ENCODE measurements around the gene IL1RL1. TPM values are rescaled to one million over a fixed set of nuclear protein-coding genes. Genes with fewer than 3 reads are reported as not detected.
A peak's percentile ranks its signal among the peaks of the same experiment; 100 is the strongest.

Gene IL1RL1
- polyA plus RNA-seq, 1 of the 3 experiments (the other 2 are of a cell fraction): not detected

DNA sequence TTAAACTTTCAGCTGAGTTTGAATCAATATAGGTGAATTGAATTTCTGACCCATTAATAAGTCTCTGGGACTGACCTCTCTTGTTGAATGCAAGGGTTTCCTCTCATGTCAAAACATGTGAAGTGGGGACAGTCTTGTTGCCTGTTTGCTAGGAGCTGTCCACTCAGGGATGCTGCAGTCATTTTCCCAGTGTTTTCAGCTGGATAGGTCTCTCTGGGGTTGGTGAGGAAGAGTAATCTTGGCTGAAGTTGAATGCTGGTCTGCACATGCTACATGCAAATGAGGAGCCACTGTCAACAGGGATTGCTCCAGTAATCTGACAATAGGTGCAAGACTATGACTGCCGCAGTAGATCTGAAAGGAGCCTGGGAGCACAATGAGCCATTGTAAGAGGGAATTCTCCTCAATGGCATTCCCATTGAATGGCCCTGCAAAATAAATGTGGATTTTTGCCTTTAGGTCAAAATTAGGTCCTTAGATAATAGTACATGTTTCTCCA lies 34.1 kb upstream of the IL1RL1 start:
- CTCF ChIA-PET: no interaction called here
- Histone ChIP-seq H3K4me3 (ENCODE audit: low read depth in 2 of 2, low read length in 1 of 2) (no peak overlapping the region), H3F3A (replicated peaks; ENCODE audit: insufficient read depth) (no peaks in the 10 kb centered on the region), H3K9me3 (no peaks in the 10 kb centered on the region), H3K4me1 (ENCODE audit: control insufficient read depth in 1 of 2, insufficient read depth in 2 of 2, low read depth in 1 of 2, low read length in 1 of 2) (no peaks in the 10 kb centered on the region), H3K9me2 (no peaks in the 10 kb centered on the region), H3K27ac (ENCODE audit: low read depth in 2 of 2, low read length in 1 of 2) (no peak overlapping the region), H4K20me1 (ENCODE audit: insufficient read depth) (no peaks in the 10 kb centered on the region), H3K4me2 (no peak overlapping the region), H3K27me3 (ENCODE audit: insufficient read depth) (peaks cover 21% of the 10 kb centered on the region; the same call in 1 of the 2 replicates), H2AFZ (ENCODE audit: low read depth) (no peak overlapping the region), H3K36me3 (replicated peaks in 1 of 2; ENCODE audit: control insufficient read depth in 1 of 2, insufficient read depth in 2 of 2, low read length in 1 of 2) (no peaks in the 10 kb centered on the region), H3K9ac (no peak overlapping the region), H3K79me2 (ENCODE audit: insufficient read depth) (no peaks in the 10 kb centered on the region)
- WGBS (ENCODE audit: low lambda C conversion rate): 17% methylated on average over 1 of the region's 1 CpG
- TF ChIP-seq POLR2AphosphoS5 (IDR thresholded peaks at IDR 0.05; ENCODE audit: low read depth, low read length) (no peak), TCF12 (IDR thresholded peaks at IDR 0.05) (no peak), JUND (IDR thresholded peaks at IDR 0.05) (no peak), YY1 (IDR thresholded peaks at IDR 0.05; ENCODE audit: low read depth) (no peak), EP300 (IDR thresholded peaks at IDR 0.05; ENCODE audit: borderline replicate concordance in 1 of 2, low read depth in 1 of 2, low read length in 1 of 2) (no peak)
- TF ChIP-seq, protein P1, sequence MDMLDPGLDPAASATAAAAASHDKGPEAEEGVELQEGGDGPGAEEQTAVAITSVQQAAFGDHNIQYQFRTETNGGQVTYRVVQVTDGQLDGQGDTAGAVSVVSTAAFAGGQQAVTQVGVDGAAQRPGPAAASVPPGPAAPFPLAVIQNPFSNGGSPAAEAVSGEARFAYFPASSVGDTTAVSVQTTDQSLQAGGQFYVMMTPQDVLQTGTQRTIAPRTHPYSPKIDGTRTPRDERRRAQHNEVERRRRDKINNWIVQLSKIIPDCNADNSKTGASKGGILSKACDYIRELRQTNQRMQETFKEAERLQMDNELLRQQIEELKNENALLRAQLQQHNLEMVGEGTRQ (IDR thresholded peaks at IDR 0.05; ENCODE audit: borderline replicate concordance, low read depth, low read length): no peak
- TF ChIP-seq, protein P2, sequence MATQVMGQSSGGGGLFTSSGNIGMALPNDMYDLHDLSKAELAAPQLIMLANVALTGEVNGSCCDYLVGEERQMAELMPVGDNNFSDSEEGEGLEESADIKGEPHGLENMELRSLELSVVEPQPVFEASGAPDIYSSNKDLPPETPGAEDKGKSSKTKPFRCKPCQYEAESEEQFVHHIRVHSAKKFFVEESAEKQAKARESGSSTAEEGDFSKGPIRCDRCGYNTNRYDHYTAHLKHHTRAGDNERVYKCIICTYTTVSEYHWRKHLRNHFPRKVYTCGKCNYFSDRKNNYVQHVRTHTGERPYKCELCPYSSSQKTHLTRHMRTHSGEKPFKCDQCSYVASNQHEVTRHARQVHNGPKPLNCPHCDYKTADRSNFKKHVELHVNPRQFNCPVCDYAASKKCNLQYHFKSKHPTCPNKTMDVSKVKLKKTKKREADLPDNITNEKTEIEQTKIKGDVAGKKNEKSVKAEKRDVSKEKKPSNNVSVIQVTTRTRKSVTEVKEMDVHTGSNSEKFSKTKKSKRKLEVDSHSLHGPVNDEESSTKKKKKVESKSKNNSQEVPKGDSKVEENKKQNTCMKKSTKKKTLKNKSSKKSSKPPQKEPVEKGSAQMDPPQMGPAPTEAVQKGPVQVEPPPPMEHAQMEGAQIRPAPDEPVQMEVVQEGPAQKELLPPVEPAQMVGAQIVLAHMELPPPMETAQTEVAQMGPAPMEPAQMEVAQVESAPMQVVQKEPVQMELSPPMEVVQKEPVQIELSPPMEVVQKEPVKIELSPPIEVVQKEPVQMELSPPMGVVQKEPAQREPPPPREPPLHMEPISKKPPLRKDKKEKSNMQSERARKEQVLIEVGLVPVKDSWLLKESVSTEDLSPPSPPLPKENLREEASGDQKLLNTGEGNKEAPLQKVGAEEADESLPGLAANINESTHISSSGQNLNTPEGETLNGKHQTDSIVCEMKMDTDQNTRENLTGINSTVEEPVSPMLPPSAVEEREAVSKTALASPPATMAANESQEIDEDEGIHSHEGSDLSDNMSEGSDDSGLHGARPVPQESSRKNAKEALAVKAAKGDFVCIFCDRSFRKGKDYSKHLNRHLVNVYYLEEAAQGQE (IDR thresholded peaks at IDR 0.05; ENCODE audit: low read depth, low read length): 0 out of 2 replicates have a peak, but pooled peaks have one; percentile 52
- POLR2A ChIA-PET: no interaction called here
- no peak for DNase-seq

DNA sequence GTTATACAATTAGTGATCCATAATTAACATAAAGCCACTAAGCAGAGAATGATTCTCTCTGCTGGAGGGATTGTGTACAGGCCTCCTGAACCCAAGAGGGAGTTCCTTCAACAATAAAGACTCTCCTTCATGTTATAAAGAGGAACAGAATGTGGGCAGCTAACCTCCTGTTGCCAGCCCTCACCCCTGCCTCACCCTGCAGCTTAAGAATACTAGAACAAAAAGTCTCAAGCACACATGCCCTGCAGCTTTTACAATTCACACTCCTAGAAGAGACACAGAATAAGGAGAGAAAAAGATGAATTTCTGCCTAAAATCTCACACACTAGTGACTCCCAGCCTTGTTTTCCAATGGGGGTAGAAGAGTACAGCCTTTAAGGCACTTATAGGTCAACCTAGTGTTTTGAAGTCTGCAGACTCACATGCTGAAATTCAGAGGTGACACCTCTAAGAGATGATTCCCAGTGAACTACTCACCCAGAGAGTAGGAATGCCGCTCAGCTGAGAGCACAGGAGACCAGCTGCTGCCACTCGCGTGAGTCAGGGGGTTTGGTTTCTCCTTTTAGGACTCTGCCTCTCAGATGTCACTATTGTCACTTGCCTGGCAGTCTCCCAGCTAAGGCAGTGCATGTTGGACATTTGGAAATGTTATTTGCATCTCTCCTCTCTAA lies 32.5 kb upstream of the IL1RL1 start:
- WGBS (ENCODE audit: low lambda C conversion rate): 33% methylated on average over 3 of the region's 3 CpGs
- POLR2A ChIA-PET: no interaction called here
- TF ChIP-seq FOXM1 (IDR thresholded peaks at IDR 0.05; ENCODE audit: low read depth) (no peak), SIN3A (IDR thresholded peaks at IDR 0.05; ENCODE audit: borderline replicate concordance, low read depth, low read length) (no peak)
- TF ChIP-seq, protein P3, sequence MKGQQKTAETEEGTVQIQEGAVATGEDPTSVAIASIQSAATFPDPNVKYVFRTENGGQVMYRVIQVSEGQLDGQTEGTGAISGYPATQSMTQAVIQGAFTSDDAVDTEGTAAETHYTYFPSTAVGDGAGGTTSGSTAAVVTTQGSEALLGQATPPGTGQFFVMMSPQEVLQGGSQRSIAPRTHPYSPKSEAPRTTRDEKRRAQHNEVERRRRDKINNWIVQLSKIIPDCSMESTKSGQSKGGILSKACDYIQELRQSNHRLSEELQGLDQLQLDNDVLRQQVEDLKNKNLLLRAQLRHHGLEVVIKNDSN (IDR thresholded peaks at IDR 0.05; ENCODE audit: borderline replicate concordance, low read depth): no peak

More for the DNA sequence above, 32.5 kb upstream of the IL1RL1 start:
- no peaks in the 10 kb centered on the region for H3K9me2 ChIP-seq
- H3K27ac ChIP-seq (ENCODE audit: low read depth in 2 of 2, low read length in 1 of 2): no peak overlapping the region
- H3K4me1 ChIP-seq (ENCODE audit: control insufficient read depth in 1 of 2, insufficient read depth in 2 of 2, low read depth in 1 of 2, low read length in 1 of 2): no peaks in the 10 kb centered on the region
- no peak overlapping the region for H3K4me2 ChIP-seq
- H2AFZ ChIP-seq (ENCODE audit: low read depth): no peak overlapping the region
- H3K9ac ChIP-seq: no peak overlapping the region
- no peaks in the 10 kb centered on the region for H3K9me3 ChIP-seq
- H4K20me1 ChIP-seq (ENCODE audit: insufficient read depth): no peaks in the 10 kb centered on the region
- H3K79me2 ChIP-seq (ENCODE audit: insufficient read depth): no peaks in the 10 kb centered on the region
- no peaks in the 10 kb centered on the region for H3F3A ChIP-seq (replicated peaks; ENCODE audit: insufficient read depth)
- H3K36me3 ChIP-seq (replicated peaks in 1 of 2; ENCODE audit: control insufficient read depth in 1 of 2, insufficient read depth in 2 of 2, low read length in 1 of 2): no peaks in the 10 kb centered on the region
- peaks cover 15% of the 10 kb centered on the region; the same call in 1 of the 2 replicates for H3K27me3 ChIP-seq (ENCODE audit: insufficient read depth)
- DNase-seq: no peak
- no peak overlapping the region for H3K4me3 ChIP-seq (ENCODE audit: low read depth in 2 of 2, low read length in 1 of 2)
- CTCF ChIA-PET: interaction anchor here (1.0 kb wide), 1 partner anchor 38 kb away, joined by 3 read pairs; no protein-coding TSS in a partner anchor

Measured in SK-N-SH (cell line).